HG03575 (cell line): ENCODE data around the gene TOLLIP.

Experiments
- ATAC-seq: cut with Tn5 transposase; IDR thresholded peaks from one replicate; pipeline ENCODE4 v1.9.1; 2021; ENCODE audit not compliant: unreplicated experiment, insufficient number of reproducible peaks, low FRiP score; ENCODE audit errors: extremely low read depth

Gene TOLLIP

DNA sequence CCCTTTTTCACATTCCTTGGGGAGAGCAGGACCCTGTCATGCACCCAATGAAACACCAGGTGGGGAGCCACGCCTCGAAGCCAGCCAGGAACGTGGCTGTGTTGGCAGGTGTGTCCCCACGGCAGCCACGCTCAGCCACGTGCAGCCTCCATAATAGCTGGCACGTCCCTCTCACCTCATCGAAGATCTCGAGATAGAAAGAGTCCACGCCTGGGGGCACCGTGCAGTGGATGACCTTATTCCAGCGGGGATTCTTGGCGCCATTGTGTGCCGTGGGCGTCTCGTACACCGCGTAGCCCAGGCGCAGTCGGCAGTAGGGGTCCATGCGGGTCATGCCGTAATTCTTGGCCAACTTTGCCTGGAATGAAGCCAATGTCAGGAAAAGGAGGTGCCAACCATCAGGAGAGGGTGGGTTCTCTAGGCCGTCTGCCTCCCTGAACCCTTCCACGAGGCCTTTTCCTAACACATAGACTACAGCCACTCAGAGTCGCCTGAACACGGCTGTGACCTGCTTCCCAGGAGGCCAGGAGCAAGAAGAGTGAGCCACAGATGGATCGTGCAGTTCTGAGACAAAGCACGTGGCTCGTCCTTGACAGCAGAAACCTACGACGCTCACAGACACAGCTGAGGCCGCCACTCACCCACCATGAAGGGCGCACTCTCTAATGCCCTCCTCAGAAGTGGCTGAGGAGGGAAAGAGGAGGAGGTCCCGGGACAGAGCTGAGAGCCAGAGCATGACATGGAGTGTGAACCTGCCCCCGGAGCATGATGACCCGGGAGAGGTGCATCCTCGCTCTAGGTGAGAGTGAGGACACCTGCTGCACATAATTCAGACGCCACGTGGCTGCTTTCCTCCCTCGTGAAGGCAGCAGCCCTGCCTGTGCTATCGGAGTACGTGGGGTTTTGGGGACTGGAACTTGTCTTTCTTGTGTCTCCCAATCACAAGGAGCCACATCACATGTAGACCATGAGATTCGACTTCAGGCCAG lies 19.1 kb downstream of the TOLLIP start:
- no peak for ATAC-seq

DNA sequence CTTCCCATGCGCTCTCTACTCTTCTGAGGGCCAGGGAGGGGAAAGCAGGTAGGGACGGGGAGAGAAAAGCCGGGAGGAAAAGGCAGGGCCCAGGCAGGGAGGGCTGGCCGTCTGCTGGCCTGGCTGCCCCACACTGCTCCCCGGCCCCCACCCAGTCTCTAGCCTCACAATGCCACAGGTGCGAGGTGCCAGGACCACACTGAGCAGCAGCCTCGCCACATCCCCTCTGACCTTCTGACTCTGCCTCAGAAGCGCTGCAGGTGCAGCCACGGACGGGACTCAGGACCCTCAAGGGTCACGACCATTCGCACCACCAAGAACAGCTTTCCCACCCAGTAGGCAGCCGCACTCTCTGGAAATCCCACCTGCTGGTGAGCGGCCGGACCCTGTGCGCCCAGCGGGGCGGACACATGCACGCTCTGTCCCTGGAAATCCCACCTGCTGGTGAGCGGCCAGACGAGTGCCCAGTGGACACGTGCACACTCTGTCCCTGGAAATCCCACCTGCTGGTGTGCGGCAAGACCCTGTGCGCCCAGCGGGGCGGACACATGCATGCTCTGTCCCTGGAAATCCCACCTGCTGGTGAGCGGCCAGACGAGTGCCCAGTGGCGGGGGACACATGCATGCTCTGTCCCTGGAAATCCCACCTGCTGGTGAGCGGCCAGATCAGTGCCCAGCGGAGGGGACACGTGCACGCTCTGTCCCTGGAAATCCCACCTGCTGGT lies 20.1 kb downstream of the TOLLIP start:
- ATAC-seq, result no peak

DNA sequence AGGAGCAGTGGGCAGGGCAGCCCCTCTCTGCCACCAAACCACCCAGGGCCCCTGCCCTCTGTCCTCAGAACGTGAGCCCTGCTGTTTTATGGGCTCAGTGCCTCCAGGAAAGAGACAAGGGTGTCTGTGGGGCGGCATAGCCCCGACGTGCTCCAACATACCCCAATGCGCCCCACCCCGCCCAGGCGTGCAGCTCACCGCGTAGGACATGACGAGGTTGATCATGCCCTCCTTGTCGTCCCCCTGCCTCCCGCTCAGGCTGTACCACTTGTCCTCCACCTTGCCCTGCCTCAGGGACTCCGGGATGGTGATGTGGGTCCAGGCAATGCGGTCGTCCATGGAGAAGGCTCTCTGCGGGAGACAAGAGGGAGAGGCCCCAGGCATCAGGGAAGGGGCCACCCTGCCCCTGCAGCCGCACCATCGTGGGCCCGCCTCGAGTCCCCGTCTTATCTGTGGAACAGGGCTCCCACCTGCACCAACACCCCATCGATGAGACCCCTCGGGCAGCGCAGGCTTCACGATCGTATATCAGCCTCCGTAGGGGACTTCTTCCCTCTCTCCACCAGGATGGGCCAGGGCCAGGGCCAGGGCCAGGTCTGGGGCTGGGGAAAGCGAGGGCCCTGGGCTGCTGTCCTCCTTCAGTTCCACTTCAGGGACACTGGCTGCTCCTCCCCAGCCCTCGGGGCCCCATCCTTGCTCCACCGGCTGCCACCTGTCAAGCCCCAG lies 20.8 kb downstream of the TOLLIP start:
- ATAC-seq, result no peak

DNA sequence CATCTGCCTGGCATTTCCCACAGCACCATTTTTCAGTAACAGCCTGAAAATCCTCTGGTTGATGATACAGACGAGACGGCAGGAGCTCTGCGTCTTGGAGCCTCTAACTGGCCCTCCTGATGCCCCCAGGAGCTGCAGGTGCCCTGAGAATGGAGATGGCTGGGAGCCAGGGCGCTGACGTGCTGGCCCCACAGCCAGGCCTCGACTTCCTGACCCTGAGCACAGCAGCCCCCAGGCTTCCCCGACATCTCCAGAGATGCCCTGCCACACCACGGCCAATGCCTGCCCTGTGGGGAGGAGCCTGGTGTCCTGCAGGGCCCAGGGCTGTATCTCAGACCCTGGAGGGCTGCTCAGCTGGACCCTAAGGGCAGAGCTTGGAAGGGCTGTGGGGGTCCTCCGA lies 21.5 kb downstream of the TOLLIP start:
- no peak for ATAC-seq

GRCh38 chr11:1285876-1286275 lies 23.6 kb downstream of the TOLLIP start:
- no peak for ATAC-seq

GRCh38 chr11:1285316-1285744 lies 24.1 kb downstream of the TOLLIP start:
- ATAC-seq, result no peak

GRCh38 chr11:1283906-1284305 lies 25.5 kb downstream of the TOLLIP start:
- ATAC-seq, result no peak

GRCh38 chr11:1283091-1283511 lies 26.3 kb downstream of the TOLLIP start:
- no peak for ATAC-seq

GRCh38 chr11:1281974-1282365 lies 27.5 kb downstream of the TOLLIP start:
- ATAC-seq, result no peak

GRCh38 chr11:1281326-1281973 lies 28.0 kb downstream of the TOLLIP start:
- no peak for ATAC-seq

GRCh38 chr11:1280116-1281035 lies 29.1 kb downstream of the TOLLIP start:
- no peak for ATAC-seq

DNA sequence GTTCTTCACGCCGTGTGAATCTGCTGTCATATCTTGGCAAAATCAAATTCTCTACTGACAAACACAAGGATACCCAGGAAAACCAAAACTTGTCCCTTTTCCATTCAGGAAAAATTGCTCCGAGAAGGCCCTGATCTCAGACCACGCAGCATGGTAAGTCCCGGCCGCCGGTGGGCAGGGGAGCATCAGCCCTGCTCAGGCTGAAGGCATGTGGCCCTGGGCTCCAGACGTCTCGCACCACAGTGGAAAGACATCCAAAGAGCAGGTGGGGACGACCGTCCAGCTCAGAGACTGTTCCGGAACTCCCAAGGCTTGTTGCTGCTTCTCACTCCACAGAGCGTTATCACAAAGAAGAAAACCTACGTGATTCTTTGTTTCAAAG lies 29.8 kb downstream of the TOLLIP start:
- ATAC-seq, result no peak

GRCh38 chr11:1278766-1279673 lies 30.4 kb downstream of the TOLLIP start:
- ATAC-seq, result no peak

GRCh38 chr11:1277936-1278512 lies 31.4 kb downstream of the TOLLIP start:
- no peak for ATAC-seq

GRCh38 chr11:1276866-1277615 lies 32.4 kb downstream of the TOLLIP start:
- ATAC-seq, result no peak
